IPS-NIHi11 (cell line): ENCODE results near the gene SEPTIN12.

Experiments used
- DNase-seq: peaks from one replicate; pipeline ENCODE4 v3.0.0; 2012; ENCODE audit warnings: mixed read lengths, low spot score

Gene SEPTIN12

GRCh38 chr16:4787627-4788482, at the start of gene SEPTIN12:
Gene SEPTIN12 (minus strand): TSS chr16:4788345. CDS start chr16:4787645, 700 bp downstream.
- DNase-seq: no peak

- DNase-seq: no peak
Observed at GRCh38 chr16:4836727-4837126, 48.6 kb upstream of the SEPTIN12 start.

GRCh38 chr16:4833584-4833983, 45.4 kb upstream of the SEPTIN12 start:
- DNase-seq: no peak

GRCh38 chr16:4832698-4833343, 44.7 kb upstream of the SEPTIN12 start:
- DNase-seq: no peak

- no peak for DNase-seq
Observed at GRCh38 chr16:4831616-4832015, 43.5 kb upstream of the SEPTIN12 start.

- no peak for DNase-seq
Observed at GRCh38 chr16:4830408-4830807, 42.3 kb upstream of the SEPTIN12 start.

GRCh38 chr16:4828567-4829321, 40.6 kb upstream of the SEPTIN12 start:
- no peak for DNase-seq

- no peak for DNase-seq
Observed at GRCh38 chr16:4826980-4827379, 38.8 kb upstream of the SEPTIN12 start.

- no peak for DNase-seq
Observed at GRCh38 chr16:4826526-4826925, 38.4 kb upstream of the SEPTIN12 start.

GRCh38 chr16:4825196-4825595, 37.1 kb upstream of the SEPTIN12 start:
- DNase-seq: no peak

- no peak for DNase-seq
Observed at GRCh38 chr16:4820652-4821051, 32.5 kb upstream of the SEPTIN12 start.

GRCh38 chr16:4814542-4815173, 26.5 kb upstream of the SEPTIN12 start:
- DNase-seq: no peak

GRCh38 chr16:4814046-4814445, 25.9 kb upstream of the SEPTIN12 start:
- DNase-seq: no peak

- no peak for DNase-seq
Observed at GRCh38 chr16:4813251-4814003, 25.3 kb upstream of the SEPTIN12 start.

- no peak for DNase-seq
Observed at GRCh38 chr16:4811773-4812172, 23.6 kb upstream of the SEPTIN12 start.

- DNase-seq: no peak
Observed at GRCh38 chr16:4811242-4811641, 23.1 kb upstream of the SEPTIN12 start.

- no peak for DNase-seq
Observed at GRCh38 chr16:4806280-4806679, 18.1 kb upstream of the SEPTIN12 start.

- no peak for DNase-seq
Observed at GRCh38 chr16:4805231-4805630, 17.1 kb upstream of the SEPTIN12 start.

GRCh38 chr16:4803898-4804762, 16.0 kb upstream of the SEPTIN12 start:
- DNase-seq: no peak

GRCh38 chr16:4803401-4803844, 15.3 kb upstream of the SEPTIN12 start:
- no peak for DNase-seq
